ENCODE measurements around the gene RPL22L1. TPM values are rescaled to one million over a fixed set of nuclear protein-coding genes. Genes with fewer than 3 reads are reported as not detected.
A peak's percentile ranks its signal among the peaks of the same experiment; 100 is the strongest.
"Not testable (repeated sequence)": the region's sequence is repeated elsewhere in the genome, so short reads cannot be mapped to it uniquely, and the experiment has no call there.

The RPL22L1 gene
- polyA plus RNA-seq, 3 donors = 26.8 to 63.8 (median 37.4) TPM

GRCh38 chr3:170896781-170897180, 26.8 kb upstream of the RPL22L1 start:
- Mint-ChIP-seq H3K4me3 (no peak overlapping the region), H3K27me3 (ENCODE audit: low read depth in 3 of 3) (peaks cover 0 to 2% (median 0%) of the 10 kb centered on the region in 3 donors), H3K4me1 (no peaks in the 10 kb centered on the region), H3K36me3 (no peaks in the 10 kb centered on the region), H3K27ac (no peak overlapping the region), H3K9me3 (peaks cover 10 to 22% (median 14%) of the 10 kb centered on the region in 7 donors)
- WGBS (ENCODE audit: insufficient coverage) = 100% methylated on average over 1 of the region's 1 CpG
- H3K36me3 ChIP-seq (replicated peaks in 1 of 2; ENCODE audit: control insufficient read depth in 1 of 2, insufficient read depth in 2 of 2, low read length in 2 of 2) = no peaks in the 10 kb centered on the region
- H3K4me3 ChIP-seq (replicated peaks in 1 of 3; ENCODE audit: low read depth in 2 of 3, low read length in 3 of 3) = no peak overlapping the region
- no peak overlapping the region for H3K9ac ChIP-seq (ENCODE audit: insufficient read depth, low read length, poor library complexity, severe bottlenecking)
- no peaks in the 10 kb centered on the region for H4K20me1 ChIP-seq (ENCODE audit: insufficient read depth, low read length)
- TF ChIP-seq CTCF (IDR thresholded peaks at IDR 0.05) = no peak
- H3K4me1 ChIP-seq (ENCODE audit: control insufficient read depth in 1 of 2, insufficient read depth in 2 of 2, low read length in 2 of 2) = no peaks in the 10 kb centered on the region
- no peak overlapping the region for H2AFZ ChIP-seq (ENCODE audit: insufficient read depth, low read depth, low read length, poor library complexity, severe bottlenecking)
- peaks cover 0 to 10% of the 10 kb centered on the region in 2 donors for H3K9me3 ChIP-seq (replicated peaks in 1 of 2; ENCODE audit: control insufficient read depth in 1 of 2, insufficient read depth in 1 of 2, low read length in 2 of 2)
- H3K27me3 ChIP-seq (ENCODE audit: control insufficient read depth in 2 of 2, insufficient read depth in 2 of 2, low read length in 2 of 2) = no peaks in the 10 kb centered on the region
- no peak overlapping the region for H3K4me2 ChIP-seq (replicated peaks; ENCODE audit: extremely low read depth, low read length, poor library complexity, severe bottlenecking)
- intact Hi-C loops (cut with micrococcal nuclease) = no loop called here
- no peak overlapping the region for H3K27ac ChIP-seq (ENCODE audit: low read depth in 1 of 2, low read length in 2 of 2)
- no peak for DNase-seq
- no peaks in the 10 kb centered on the region for H3K79me2 ChIP-seq (ENCODE audit: insufficient read depth, low read length)

GRCh38 chr3:170896333-170896732, 26.3 kb upstream of the RPL22L1 start:
- H3K4me1 ChIP-seq (ENCODE audit: control insufficient read depth in 1 of 2, insufficient read depth in 2 of 2, low read length in 2 of 2); H2AFZ ChIP-seq (ENCODE audit: insufficient read depth, low read depth, low read length, poor library complexity, severe bottlenecking); H3K36me3 ChIP-seq (replicated peaks in 1 of 2; ENCODE audit: control insufficient read depth in 1 of 2, insufficient read depth in 2 of 2, low read length in 2 of 2); DNase-seq; H3K4me3 Mint-ChIP-seq; H3K27me3 Mint-ChIP-seq (ENCODE audit: low read depth in 3 of 3); H3K4me3 ChIP-seq (replicated peaks in 1 of 3; ENCODE audit: low read depth in 2 of 3, low read length in 3 of 3); H3K27me3 ChIP-seq (ENCODE audit: control insufficient read depth in 2 of 2, insufficient read depth in 2 of 2, low read length in 2 of 2); H4K20me1 ChIP-seq (ENCODE audit: insufficient read depth, low read length); H3K9ac ChIP-seq (ENCODE audit: insufficient read depth, low read length, poor library complexity, severe bottlenecking); H3K4me1 Mint-ChIP-seq; H3K79me2 ChIP-seq (ENCODE audit: insufficient read depth, low read length); H3K36me3 Mint-ChIP-seq; H3K4me2 ChIP-seq (replicated peaks; ENCODE audit: extremely low read depth, low read length, poor library complexity, severe bottlenecking); intact Hi-C loops (cut with micrococcal nuclease); H3K27ac ChIP-seq (ENCODE audit: low read depth in 1 of 2, low read length in 2 of 2): not testable (repeated sequence)
- Mint-ChIP-seq H3K9me3 (peaks cover 10 to 22% (median 14%) of the 10 kb centered on the region in 7 donors), H3K27ac (peak overlapping the region in 1 of 7 donors; percentile 36)
- no CpG with 5 or more reads among the region's 6 CpGs for WGBS (ENCODE audit: insufficient coverage)
- H3K9me3 ChIP-seq (replicated peaks in 1 of 2; ENCODE audit: control insufficient read depth in 1 of 2, insufficient read depth in 1 of 2, low read length in 2 of 2) = peaks cover 0 to 10% of the 10 kb centered on the region in 2 donors
